GM03348 (cell line): ENCODE results near the gene ANO3.

Source experiments
- DNase-seq: peaks from one replicate; pipeline ENCODE4 v3.0.0; 2012; ENCODE audit warnings: low spot score

The ANO3 gene

DNA sequence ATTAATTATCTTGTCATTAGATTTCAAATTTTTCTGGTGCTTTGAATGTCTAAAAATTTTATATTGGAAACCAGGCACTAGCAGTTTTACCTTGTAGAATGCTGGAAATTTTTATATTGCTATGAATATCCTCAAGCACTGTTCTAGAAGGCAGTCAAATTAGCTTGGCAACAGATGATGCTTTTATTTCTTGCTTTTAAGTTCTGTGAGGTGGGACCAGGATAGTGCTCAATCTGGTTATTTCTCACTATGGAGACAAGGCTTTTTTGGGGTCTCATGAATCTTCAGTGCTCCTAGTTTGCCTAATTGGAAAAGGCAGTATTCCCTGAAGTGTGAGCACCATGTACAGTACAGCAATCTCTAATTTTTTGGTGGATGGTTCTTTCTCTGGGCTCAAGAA is 27.1 kb downstream of the ANO3 start:
- no peak for DNase-seq

DNA sequence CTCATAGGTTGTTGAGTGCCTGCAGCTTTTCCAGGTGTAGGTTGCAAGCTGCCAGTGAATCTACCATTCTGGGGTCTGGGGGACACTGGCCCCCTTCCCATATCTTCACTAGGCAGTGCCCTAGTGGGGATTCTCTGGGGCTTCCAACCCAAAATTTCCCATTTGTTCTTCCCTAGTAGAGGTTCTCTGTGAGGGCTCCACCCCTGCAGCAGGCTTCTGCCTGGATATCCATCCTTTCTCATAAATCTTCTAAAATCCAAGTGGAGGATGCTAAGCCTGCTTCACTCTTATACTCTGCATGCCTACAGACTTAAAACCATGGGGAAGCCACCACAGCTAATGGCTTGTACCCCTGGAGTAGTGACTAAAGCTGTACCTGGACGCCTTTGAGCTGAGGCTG is 33.4 kb downstream of the ANO3 start:
- DNase-seq = no peak

DNA sequence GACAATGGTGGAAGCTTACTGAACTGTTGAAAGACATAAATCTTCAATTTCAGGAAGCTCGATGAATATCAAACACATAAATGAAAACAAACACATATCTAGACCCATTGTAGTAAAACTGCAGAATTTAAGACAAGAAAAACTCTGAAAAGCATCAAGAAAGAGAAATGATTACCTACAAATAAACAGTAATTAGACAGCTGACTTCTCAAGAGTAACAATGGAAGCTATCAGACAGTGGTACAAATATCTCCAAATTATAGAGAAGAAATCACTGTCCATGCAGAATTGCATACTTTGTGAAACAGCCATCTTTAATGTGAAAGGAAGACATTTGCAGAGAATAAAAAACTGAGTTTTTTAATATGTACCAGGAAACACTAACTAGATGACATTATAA is 45.7 kb downstream of the ANO3 start:
- DNase-seq = no peak

DNA sequence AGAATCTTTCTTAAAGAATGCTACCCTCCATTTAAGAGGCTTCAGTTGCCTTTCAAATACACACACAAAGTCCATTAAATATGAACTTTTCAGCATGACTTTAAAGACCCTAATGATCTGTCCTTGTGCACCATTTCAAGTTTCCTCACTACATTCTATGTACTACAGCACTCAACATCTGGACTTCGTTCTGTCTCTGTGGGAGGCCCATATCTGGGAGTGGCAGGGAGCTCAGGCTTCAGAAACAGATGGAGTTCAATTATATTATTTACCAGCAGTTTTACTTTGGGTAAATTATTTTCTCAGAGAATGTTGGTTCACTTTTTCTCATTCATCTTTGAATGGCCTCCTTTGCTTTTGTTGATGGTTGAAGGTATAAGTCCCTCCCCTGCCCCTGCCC is 67.4 kb downstream of the ANO3 start:
- DNase-seq = no peak

DNA sequence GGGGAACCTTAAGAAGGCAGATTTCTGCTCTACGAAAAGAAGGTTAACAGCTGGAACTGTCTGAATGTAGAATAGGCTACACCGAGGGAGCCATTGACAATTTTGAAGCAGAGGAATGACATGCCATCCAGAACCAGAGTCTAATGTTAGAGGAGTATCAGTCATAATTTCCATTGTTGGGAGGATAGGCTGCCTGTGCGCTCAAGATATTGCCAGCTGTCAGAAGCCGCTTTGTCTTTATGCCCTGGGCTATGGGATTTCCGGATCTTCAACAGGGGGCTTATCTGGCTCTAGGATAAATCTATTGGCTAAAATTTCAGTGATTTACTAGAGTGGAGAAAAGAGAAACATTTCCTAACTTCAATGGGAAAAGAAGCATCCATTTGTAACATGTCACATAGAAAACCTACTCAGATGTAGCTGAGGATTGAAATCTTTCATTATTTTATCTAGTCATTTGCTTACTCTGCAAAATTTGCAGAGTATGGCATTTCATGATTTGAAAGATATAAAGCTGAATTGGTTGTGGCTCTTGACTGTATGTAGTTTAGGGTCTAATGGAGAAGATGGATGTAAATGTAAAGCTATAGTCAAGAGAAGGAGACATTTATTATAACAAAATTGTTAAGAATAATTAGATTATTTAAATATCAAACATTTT is 78.9 kb downstream of the ANO3 start:
- DNase-seq = no peak

DNA sequence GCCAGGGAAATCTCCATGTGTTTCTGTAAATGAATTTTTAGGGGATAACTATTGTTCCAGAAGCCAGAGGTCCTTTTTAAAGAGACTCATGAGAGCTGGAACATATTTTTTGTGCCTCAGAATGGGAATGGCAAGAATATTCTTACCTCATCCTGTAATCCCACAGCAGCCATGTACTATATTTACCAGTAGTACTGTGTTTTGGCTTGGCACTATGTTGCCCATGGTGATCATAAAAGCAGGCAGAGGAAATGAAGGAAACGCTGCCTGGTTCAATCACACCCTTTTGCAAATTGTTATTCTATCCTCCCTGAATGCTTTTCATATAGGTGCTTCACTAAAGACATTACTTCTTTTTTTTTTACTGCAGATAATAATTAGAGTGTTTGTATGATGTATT is 81.0 kb downstream of the ANO3 start:
- DNase-seq = no peak

DNA sequence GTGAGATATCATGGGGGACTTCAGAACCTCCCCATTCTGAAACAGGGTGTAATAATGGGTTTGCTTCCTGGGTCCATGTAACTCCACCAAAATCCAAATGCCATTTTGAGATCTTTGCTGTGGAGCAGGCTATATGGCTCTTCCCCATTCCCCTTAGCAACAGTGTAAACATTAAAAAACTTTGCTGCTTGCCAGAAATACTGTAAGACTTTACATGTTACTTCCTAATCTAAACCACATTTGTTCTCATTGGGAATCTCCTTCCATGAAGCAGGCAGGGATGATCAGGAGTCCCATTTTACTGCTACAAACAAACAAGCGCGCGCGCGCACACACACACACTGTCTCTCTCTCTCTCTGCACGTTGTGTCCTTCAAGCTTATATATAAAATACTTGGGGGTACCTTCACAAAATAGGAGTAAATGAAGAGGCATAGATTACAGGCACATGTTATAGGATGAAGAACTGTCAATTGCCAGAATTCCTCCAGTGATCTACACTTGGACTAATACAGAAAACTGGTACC is 86.5 kb downstream of the ANO3 start:
- no peak for DNase-seq

DNA sequence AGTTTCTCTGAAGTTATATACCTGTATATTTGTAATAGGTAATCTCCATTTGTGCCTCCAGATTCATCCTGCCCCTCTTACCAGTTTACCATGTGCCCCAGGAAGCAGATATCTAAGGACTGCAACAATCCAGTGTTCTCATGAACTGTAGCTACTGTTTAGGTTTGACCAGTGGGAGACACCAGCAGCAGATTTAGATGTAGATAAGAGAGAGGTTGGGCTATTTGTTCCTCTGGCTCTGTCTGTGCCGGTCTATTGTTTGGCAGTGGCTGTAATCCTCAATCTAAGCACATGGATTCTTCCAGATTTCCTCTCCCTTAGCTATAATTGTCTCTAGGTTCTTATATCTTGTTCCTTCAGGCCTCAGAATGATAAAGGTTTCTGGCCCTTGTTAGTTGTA is 88.4 kb downstream of the ANO3 start:
- DNase-seq = no peak

DNA sequence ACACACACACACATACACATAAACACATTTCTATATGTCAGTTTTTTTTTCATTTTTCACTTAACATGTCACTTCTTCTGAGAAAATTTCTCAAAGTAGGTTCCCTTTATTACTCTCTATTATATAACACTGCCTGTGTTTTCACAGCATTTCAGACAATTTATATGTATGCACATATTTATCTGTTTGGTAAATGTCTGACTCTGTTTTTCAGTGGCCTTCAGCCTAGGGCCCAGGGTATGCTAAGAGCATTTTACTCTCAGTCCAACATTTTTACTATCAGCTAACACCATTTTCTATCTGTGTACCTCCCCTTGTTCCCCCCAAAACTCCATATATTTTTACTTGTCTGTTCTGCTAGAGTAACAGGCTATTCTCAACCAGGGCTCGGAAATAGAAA is 92.3 kb downstream of the ANO3 start:
- DNase-seq = no peak

DNA sequence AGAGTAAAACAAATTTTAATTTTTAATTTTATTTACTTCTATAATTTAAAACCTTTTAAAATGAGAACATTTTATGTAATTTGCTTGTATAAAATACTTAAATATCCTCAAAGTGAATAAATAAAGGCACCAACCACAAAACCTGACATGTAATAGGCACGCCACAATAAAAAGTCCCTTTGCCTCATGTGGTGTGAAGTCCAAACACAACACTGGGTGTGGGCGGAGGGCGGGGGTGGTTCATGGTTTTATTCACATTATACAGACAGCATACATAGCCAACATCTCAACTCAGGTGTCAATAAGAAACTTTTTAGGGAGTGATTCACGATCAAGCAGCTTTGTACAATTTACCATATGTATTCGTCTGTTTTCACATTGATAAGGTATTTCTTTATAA is 107.9 kb downstream of the ANO3 start:
- DNase-seq = no peak

DNA sequence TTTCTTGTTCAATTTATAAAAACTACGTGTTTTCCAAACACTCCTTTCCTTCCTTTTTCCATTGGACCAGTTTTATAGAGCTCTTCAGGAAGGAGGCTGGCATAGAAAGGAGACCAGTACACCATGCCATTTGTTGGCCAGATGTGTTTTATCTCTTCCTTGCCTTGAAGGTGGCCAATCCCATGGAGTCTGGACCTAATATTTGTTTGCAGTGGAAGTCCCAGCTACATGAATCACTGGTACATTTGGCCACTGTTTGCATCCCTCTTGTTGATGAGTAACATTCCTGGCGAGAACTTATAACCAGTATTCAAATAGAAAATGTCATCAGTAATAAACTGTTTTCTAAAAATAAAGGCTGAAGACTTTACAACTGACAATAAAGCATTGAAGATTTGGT is 110.2 kb downstream of the ANO3 start:
- DNase-seq = peak; percentile 72

DNA sequence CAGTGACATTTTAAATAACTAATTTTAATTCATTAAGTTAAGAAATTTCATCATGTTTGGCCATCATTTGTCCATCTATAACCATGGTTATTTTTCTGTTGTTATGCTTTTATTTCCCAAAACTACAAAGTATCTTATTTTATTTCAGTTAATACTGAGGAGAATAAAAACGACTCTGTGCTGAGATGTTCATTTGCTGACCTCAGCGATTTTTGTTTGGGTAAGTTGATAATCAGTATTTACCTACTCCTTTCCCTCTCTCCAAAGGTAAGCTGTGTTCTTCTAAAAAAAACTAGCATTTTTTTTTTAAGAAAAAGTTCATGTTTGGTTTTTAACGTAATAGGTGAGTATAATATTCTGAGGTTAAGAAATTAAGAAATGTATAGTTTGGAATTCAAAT is 111.7 kb downstream of the ANO3 start:
- no peak for DNase-seq

DNA sequence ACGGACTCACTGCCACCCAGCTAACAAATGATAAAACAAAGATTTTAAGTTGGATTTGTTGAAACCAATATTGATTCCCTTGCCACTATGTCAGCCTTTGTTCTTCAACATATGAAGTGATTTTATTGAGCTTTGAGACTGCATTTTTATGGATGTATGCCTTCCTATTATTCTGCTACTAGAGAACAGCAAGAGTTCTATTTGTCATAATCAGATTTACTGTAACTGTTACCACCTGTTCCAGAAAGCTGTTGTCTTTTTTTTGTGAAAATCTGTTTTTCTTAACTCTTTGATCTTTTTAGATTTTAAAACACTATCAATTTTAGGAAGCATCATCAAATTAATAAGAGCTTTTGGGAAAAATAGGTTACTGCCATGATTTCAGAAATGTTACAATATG is 125.7 kb downstream of the ANO3 start:
- no peak for DNase-seq

DNA sequence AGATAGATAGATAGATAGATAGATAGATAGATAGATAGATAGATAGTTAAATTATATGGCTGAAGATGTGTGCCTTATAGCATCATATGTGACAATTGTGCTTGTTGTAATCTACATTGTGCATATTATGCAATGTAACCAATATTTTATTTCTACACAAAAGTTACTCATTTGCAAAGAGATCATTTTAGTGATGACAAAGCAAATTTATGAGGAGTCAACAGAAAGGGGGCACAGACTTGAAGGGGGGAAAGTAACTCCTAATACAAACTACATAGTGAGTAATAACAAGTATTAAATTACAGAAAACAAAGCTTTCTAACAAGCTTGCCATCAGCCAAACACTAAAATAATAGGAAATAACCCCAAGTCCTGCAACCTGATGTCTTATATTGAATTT is 133.3 kb downstream of the ANO3 start:
- DNase-seq = no peak

DNA sequence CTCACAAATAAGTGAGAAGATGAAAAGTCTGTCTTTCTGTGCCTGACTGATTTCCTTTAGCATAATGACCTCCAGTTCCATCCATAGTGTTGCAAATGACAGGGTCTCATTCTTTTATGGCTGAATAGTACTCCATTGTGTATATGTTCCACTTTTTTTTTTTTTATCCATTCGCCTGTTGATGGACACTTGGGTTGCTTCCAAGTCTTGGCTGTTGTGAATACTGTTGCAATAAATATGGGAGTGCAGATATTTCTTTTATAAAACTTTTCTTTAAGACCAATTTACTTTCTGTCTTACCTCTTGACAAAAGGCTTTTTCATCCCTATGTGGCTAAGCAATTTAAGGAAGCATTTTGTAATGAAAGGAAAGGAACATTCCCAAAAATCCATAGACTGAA is 135.6 kb downstream of the ANO3 start:
- DNase-seq = no peak

DNA sequence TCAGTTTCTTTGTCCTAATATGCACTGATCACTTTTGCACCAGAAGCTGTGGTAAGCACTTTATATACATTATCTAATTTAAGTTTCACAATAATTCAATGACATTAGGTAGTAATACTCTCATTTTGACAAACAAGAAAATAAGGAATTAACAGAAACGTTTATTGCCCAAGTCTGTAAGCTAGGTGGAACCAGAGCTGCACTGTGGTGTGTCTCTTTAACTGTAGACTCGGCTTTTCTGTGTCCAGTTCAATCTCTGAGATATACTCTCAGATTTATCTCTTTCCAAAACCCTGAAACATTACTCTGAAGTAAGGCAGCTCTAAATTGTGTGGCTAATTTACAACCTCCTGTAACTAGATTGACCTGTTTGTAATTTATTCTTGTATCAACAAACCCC is 139.1 kb downstream of the ANO3 start:
- no peak for DNase-seq

DNA sequence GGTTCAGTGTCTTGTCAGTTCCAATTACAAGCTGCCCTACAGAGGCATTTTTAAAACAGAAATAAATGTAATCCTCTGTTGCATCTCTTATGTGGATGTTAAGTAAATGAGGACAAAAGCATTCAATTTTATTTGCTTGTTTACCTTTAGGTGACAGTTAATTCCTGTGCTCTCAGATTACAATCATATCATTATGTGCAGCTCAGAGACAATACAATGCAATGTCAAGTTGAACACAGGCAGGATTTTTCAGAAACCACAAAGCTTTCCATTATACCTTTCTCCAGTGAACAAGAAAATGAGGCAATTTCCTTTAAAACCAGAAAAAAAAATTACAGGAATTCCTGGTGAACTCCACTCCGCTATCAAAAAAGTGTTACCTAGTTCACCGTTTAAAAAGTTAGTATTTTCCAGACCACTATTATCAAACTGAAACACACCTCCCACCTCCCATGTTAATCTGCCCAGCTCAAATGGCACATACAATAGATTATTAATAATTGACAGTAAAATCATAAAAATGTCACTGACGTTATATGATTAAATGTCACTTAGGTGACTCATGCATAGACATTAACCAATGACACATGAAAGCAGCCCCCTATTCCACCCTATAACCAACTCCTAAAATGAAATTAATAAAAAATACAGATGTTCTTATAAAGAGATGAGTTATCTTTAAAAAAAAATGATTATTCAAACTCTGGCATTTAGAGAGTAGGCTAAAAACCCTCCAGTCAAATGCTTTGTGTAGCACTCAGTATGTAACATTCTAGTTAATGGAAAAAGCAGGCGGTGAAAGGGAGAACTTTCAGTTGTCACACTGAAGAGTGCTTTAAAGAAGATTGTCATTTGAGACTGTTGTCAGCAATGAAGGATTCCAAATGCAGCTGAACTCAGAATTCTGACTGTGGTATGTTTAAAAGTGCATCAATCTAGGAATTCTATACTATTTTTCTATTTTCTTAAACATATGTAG is 141.6 kb downstream of the ANO3 start:
- DNase-seq = no peak

DNA sequence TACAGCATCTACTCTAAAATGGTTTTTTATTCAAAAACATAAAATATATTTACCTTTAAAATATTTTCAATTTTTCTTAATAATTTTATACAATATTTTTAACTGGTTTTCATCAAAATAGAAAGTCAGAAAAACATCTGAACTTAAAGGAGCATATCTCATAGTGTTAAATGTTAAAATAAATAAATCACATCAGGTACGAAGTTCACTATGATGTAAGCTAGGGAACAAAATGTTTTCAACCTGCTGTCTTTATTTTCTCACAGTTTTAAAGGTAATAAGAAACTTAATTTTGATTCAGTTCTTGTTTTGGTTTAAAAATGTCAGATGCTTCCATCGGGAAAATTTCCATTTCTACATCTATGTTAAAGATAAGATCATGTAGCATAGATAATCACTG is 142.5 kb downstream of the ANO3 start:
- DNase-seq = no peak

DNA sequence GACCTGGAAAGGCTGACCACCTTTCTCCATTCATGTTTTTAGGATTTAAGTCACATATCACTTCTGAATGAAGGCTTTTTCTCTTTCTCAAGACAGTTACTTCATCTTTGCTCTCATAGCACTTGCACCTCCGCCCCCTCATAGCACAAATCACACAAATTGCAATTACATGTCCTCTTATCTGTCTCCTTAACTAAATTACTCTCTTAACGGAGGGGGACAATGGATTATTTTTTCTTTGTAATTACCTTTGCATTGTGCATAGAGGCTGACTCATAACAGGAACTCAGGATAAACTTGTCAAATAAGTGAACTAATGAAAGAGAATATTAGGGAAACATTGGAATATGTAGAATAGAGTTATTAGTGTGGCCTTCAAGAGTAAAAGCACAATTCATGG is 145.5 kb downstream of the ANO3 start:
- DNase-seq = no peak

DNA sequence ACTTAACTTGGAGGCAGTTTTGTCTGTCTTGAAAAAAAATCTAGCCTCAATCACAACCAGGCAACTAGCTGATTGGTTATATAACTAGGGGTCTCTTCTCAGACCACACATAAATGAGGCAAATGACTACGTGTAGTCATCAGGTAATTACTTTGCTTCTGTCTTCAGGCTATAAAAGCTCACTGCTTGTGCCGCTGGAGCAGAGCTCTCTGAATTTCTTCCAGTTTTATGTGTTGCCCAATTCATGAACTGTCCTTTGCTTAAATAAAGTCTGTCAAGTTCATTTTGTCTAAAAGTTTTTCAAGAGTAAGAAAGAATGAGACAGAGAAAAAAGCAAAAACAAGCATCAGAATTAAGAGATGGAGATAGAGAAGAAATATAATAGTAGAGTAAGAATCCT is 146.8 kb downstream of the ANO3 start:
- no peak for DNase-seq

DNA sequence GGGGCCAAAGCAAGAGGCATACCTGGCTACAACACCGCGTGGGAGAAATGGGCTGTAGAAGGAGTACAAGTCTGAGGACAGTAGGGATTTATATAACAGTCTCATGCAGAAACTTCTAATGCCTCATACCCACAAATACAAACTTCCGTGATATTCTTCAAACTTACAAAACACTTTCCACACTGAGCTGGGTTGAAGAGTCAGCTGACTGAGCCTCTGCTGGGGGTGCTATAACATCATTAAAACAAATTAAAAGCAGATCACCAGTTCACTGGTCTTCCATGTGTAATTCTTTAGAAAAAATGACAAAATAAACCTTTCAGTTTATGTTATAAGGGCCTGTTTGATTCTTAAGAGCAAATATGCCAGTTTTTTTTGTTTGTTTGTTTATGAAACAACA is 148.1 kb downstream of the ANO3 start:
- DNase-seq = no peak

DNA sequence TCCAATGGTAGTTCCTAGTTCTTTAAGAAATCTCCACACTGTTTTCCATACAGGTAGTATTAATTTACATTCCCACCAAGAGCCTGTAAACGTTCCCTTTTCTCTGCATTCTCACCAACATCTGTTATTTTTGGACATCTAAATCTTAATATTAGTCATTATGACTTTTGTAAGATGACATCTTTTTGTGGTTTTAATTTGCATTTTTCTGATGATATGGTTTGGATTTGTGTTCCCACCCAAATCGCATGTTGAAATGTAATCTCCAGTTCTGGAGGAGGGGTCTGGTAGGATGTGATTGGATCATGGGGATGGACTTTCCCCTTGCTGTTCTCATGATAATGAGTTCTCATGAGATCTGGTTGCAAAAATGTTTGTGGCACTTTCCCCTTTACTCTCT is 151.2 kb downstream of the ANO3 start:
- no peak for DNase-seq

DNA sequence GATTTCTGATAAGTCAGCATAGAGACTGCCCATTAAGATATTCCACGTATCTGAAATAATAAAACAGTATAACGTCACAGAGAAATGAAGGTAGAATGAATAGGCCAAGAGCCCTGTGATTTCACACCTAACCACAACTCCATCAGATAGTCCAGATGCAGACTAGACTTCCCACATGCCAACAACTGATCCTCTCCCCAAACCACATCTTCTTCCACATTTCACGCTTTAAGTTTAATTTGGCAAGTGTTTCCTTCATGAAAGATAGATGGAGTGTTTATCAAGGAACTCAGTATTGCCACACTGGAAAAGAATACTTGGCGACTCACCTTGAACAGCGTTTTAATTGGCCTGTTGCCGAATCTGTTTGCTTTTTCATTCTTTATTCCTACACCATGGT is 158.6 kb downstream of the ANO3 start:
- DNase-seq = no peak
